ENCODE data around the gene GRIP2.
"Not testable (repeated sequence)": the region's sequence is repeated elsewhere in the genome, so short reads cannot be mapped to it uniquely, and the experiment has no call there.

Gene GRIP2

DNA sequence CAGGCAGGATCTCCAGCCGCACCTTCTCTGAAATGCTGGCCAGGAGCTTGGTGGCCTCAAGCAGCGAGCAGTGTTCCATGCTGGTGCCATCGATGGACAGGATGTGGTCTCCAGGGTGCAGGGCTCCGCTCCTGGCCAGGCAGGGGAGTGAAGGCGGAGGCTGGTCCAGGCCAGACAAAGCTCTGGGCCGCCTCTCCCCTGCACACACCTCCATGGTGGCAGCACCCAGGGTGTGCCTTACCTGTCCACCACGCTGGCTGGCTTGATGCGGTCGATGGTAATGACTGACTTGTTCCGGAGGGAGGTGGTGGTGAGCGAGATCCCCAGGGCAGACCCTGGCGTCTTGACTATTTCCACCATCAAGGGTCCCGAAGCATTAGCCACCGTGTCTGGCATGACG, 20.0 kb downstream of the GRIP2 start:
- H3K27ac ChIP-seq (ENCODE audit: low read length) = no peak overlapping the region
- no peaks in the 10 kb centered on the region for H3K27me3 ChIP-seq (ENCODE audit: control insufficient read depth, insufficient read depth, low read length)
- no peaks in the 10 kb centered on the region for H3K9me3 ChIP-seq (ENCODE audit: control insufficient read depth, insufficient read depth, low read length)
- H3K36me3 ChIP-seq (ENCODE audit: control insufficient read depth, insufficient read depth, low read length) = no peaks in the 10 kb centered on the region
- DNase-seq (ENCODE audit: low read depth, low spot score) = no peak
- WGBS (ENCODE audit: insufficient coverage, insufficient read length) = no CpG with 5 or more reads among the region's 15 CpGs
- no peak overlapping the region for H3K4me3 ChIP-seq (ENCODE audit: low read length)
- no peaks in the 10 kb centered on the region; the same call in 1 of the 2 replicates for H3K4me1 ChIP-seq (ENCODE audit: control insufficient read depth, insufficient read depth, low read length)

DNA sequence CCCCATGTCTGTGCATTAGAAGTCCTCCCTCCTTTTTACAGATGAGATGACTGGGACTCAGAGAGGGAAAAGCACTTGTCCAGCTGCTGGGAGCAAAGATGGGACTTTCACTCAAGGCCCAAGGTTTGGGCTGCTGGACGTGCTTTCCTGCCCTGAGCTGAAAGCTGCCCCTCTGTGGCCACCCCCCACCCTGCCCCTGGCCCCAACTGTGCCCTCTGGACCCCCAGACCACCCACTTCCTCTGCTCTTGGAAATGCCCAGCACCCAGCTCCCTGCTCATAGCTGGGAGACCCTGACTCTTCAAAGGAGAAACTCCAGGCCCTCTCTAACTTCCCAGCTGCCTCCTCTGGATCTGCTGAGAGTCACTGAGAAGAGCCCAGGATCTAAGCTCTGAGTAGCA, 20.7 kb downstream of the GRIP2 start:
- H3K9me3 ChIP-seq (ENCODE audit: control insufficient read depth, insufficient read depth, low read length) = no peaks in the 10 kb centered on the region
- H3K4me3 ChIP-seq (ENCODE audit: low read length) = no peak overlapping the region
- no peak overlapping the region for H3K27ac ChIP-seq (ENCODE audit: low read length)
- no peak for DNase-seq (ENCODE audit: low read depth, low spot score)
- H3K36me3 ChIP-seq (ENCODE audit: control insufficient read depth, insufficient read depth, low read length) = no peaks in the 10 kb centered on the region
- H3K27me3 ChIP-seq (ENCODE audit: control insufficient read depth, insufficient read depth, low read length) = no peaks in the 10 kb centered on the region
- H3K4me1 ChIP-seq (ENCODE audit: control insufficient read depth, insufficient read depth, low read length) = no peaks in the 10 kb centered on the region; the same call in 1 of the 2 replicates
- WGBS (ENCODE audit: insufficient coverage, insufficient read length) = no CpG with 5 or more reads among the region's 1 CpG

DNA sequence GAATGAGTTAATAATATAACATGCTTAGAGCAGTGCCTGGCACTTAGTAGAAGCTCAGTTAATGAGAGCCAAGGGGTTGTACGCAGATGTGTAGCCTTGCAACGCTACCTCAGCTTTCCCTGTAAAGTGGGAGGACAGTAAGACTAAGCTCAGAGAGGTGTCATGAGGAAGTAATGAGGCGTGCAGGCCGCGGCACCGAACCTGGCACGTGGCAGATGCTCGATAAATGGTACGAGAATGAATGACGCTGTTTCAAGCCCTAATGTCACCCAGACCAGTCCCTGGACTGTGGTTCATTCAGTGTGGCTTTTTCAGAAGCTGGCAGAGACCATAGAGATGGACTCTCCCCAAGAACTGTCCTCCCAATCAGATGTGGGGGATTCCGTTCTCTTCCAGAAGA, 21.2 kb downstream of the GRIP2 start:
- no peaks in the 10 kb centered on the region for H3K27me3 ChIP-seq (ENCODE audit: control insufficient read depth, insufficient read depth, low read length)
- WGBS (ENCODE audit: insufficient coverage, insufficient read length) = no CpG with 5 or more reads among the region's 11 CpGs
- H3K4me3 ChIP-seq (ENCODE audit: low read length) = no peak overlapping the region

DNA sequence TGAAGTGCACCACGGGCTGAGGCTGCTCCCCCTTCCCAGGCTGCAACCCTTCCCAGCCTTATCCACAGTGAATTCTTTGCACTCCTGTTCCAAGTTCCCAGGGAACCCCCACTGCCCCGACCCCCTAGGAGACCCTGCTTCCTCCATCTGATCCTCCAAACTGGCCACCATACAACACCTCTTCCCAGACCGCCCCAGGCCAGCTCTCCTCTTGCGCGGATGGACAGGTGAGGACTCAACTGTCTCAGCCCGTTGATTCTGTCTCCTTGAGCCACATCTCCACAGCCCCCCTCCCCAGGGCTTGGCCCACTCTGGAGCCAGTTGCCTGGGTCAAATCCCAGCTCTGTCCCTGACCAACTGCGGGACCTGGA, 21.7 kb downstream of the GRIP2 start:
- Histone ChIP-seq H3K4me1 (ENCODE audit: control insufficient read depth, insufficient read depth, low read length) (0 out of 2 replicates have a peak, but pooled peaks cover 1% of the 10 kb centered on the region), H3K27ac (ENCODE audit: low read length) (no peak overlapping the region), H3K9me3 (ENCODE audit: control insufficient read depth, insufficient read depth, low read length) (no peaks in the 10 kb centered on the region), H3K4me3 (ENCODE audit: low read length) (no peak overlapping the region), H3K27me3 (ENCODE audit: control insufficient read depth, insufficient read depth, low read length) (no peaks in the 10 kb centered on the region), H3K36me3 (ENCODE audit: control insufficient read depth, insufficient read depth, low read length) (no peaks in the 10 kb centered on the region)
- no CpG with 5 or more reads among the region's 7 CpGs for WGBS (ENCODE audit: insufficient coverage, insufficient read length)
- DNase-seq (ENCODE audit: low read depth, low spot score) = no peak

More for the DNA sequence above, 21.2 kb downstream of the GRIP2 start:
- Histone ChIP-seq H3K9me3 (ENCODE audit: control insufficient read depth, insufficient read depth, low read length) (no peaks in the 10 kb centered on the region), H3K27ac (ENCODE audit: low read length) (no peak overlapping the region), H3K4me1 (ENCODE audit: control insufficient read depth, insufficient read depth, low read length) (no peaks in the 10 kb centered on the region; the same call in 1 of the 2 replicates), H3K36me3 (ENCODE audit: control insufficient read depth, insufficient read depth, low read length) (no peaks in the 10 kb centered on the region)
- DNase-seq (ENCODE audit: low read depth, low spot score) = no peak

DNA sequence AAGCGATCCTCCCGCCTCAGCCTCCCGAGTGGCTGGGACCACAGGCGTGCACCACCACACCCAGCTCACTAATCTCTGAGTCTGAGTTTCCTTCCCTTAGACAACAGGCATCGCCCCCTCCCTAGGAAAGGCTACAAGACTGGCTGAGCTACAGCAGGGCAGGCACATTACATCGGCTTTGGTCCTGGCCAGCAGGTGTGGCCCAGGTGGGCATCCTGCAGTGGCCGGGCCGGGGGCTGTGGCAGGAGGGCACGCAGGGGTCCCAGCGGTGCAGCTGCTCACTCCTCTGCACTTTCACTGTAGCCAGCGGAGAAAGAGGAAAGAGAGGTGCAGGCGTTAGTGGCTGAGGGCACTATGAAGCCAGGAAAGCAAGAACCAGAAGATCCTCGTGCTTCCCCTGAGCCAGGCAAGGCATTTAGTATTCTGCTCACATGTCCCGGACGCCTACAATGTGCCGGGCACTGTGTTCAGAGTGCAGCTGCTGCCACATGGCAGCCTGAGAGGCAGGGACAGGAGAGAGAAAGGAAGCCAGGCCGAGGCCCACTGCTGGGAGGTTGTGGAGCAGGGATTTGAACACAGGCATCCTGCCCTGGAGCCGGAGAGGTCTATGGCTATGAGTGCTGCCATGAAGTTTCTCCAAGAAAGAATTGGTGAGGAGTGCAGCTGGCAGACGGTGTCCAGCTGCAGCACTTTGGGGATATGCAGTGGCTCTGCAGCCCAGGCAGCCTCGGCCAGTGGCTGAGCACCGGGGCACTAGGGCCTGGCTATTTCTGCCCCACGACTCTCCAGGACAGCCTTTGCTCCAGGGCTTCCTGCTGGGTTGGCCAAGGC, 22.3 kb downstream of the GRIP2 start:
- no peaks in the 10 kb centered on the region for H3K9me3 ChIP-seq (ENCODE audit: control insufficient read depth, insufficient read depth, low read length)
- no peaks in the 10 kb centered on the region for H3K27me3 ChIP-seq (ENCODE audit: control insufficient read depth, insufficient read depth, low read length)

DNA sequence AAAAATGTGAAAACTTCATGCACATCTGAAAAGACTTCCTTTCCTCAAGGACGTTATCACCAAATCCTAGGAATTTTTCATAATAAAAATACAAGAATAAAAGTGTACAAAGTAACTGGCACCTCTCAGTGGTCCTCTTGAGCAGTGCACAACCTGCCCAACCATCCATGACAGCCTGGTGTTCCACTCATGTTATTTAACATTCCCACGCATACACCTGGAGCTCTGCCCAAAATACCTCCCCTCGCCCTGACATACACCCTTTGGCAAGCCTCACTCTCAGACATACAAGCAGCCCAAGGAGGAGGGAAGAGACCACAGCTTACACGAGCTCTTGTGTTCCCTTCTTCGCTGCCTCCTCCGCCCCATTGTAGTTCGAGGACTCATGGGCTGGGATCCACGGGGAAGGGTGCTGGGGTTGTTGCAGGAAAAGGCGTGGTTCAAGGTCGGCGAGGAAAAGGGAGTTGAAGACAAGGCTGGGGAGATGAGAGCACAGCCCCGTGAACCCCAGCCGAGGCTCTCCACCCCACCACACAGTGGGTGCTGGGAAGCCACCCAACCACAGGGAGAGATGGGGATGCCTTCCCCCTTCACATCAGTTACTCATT, 23.3 kb downstream of the GRIP2 start:
- no peak for DNase-seq (ENCODE audit: low read depth, low spot score)
- no peak overlapping the region for H3K4me3 ChIP-seq (ENCODE audit: low read length)
- H3K4me1 ChIP-seq (ENCODE audit: control insufficient read depth, insufficient read depth, low read length) = 0 out of 2 replicates have a peak, but pooled peaks cover 1% of the 10 kb centered on the region
- H3K36me3 ChIP-seq (ENCODE audit: control insufficient read depth, insufficient read depth, low read length) = no peaks in the 10 kb centered on the region
- no peak overlapping the region for H3K27ac ChIP-seq (ENCODE audit: low read length)
- WGBS (ENCODE audit: insufficient coverage, insufficient read length) = no CpG with 5 or more reads among the region's 13 CpGs
- no peaks in the 10 kb centered on the region for H3K9me3 ChIP-seq (ENCODE audit: control insufficient read depth, insufficient read depth, low read length)
- no peaks in the 10 kb centered on the region for H3K27me3 ChIP-seq (ENCODE audit: control insufficient read depth, insufficient read depth, low read length)

More for the DNA sequence above, 22.3 kb downstream of the GRIP2 start:
- Histone ChIP-seq H3K4me3 (ENCODE audit: low read length) (no peak overlapping the region), H3K36me3 (ENCODE audit: control insufficient read depth, insufficient read depth, low read length) (no peaks in the 10 kb centered on the region), H3K4me1 (ENCODE audit: control insufficient read depth, insufficient read depth, low read length) (0 out of 2 replicates have a peak, but pooled peaks cover 1% of the 10 kb centered on the region), H3K27ac (ENCODE audit: low read length) (no peak overlapping the region)
- no peak for DNase-seq (ENCODE audit: low read depth, low spot score)
- WGBS (ENCODE audit: insufficient coverage, insufficient read length) = no CpG with 5 or more reads among the region's 22 CpGs

DNA sequence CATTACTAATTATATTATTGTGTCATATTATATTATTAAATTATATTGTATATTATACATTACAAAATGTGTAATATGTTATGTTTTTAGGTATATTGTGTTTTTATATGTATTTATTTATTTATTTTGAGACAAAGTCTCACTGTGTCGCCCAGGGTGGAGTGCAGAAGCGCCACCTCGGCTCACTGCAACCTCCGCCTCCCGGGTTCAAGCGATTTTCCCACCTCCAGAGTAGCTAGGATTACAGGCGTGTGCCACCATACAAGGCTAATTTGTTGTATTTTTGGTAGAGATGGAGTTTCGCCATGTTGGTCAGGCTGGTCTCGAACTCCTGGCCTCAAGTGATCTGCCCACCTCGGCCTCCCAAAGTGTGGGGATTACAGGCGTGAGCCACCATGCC, 24.6 kb downstream of the GRIP2 start:
- not testable (repeated sequence) for H3K4me3 ChIP-seq (ENCODE audit: low read length); H3K27me3 ChIP-seq (ENCODE audit: control insufficient read depth, insufficient read depth, low read length); H3K4me1 ChIP-seq (ENCODE audit: control insufficient read depth, insufficient read depth, low read length); H3K36me3 ChIP-seq (ENCODE audit: control insufficient read depth, insufficient read depth, low read length); H3K9me3 ChIP-seq (ENCODE audit: control insufficient read depth, insufficient read depth, low read length); DNase-seq (ENCODE audit: low read depth, low spot score); H3K27ac ChIP-seq (ENCODE audit: low read length)
- WGBS (ENCODE audit: insufficient coverage, insufficient read length) = no CpG with 5 or more reads among the region's 11 CpGs

DNA sequence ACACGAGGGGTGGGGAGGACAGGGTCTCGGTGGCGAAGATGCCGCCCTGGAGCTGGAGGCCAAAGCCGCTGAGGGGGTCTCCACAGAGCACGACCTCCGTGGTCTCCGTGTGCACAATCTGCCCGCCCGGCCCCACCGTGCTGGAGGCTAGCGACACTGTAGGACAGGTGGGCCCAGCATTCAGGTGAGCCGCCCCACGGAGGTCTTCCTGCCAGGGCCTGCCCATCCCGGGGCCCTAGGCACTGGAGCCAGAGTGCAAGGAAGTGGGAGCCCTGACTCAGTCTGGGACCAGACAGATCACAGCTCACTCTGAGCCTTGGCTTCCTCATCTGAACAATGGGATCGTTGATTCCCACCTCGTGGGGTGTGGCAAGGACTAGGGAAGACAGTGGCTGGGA, 25.8 kb downstream of the GRIP2 start:
- H3K27ac ChIP-seq (ENCODE audit: low read length) = no peak overlapping the region
- H3K36me3 ChIP-seq (ENCODE audit: control insufficient read depth, insufficient read depth, low read length) = no peaks in the 10 kb centered on the region
- H3K9me3 ChIP-seq (ENCODE audit: control insufficient read depth, insufficient read depth, low read length) = no peaks in the 10 kb centered on the region
- H3K27me3 ChIP-seq (ENCODE audit: control insufficient read depth, insufficient read depth, low read length) = no peaks in the 10 kb centered on the region
- peaks cover 3% of the 10 kb centered on the region; the same call in 1 of the 2 replicates for H3K4me1 ChIP-seq (ENCODE audit: control insufficient read depth, insufficient read depth, low read length)
- no CpG with 5 or more reads among the region's 17 CpGs for WGBS (ENCODE audit: insufficient coverage, insufficient read length)
- no peak overlapping the region for H3K4me3 ChIP-seq (ENCODE audit: low read length)
- no peak for DNase-seq (ENCODE audit: low read depth, low spot score)

DNA sequence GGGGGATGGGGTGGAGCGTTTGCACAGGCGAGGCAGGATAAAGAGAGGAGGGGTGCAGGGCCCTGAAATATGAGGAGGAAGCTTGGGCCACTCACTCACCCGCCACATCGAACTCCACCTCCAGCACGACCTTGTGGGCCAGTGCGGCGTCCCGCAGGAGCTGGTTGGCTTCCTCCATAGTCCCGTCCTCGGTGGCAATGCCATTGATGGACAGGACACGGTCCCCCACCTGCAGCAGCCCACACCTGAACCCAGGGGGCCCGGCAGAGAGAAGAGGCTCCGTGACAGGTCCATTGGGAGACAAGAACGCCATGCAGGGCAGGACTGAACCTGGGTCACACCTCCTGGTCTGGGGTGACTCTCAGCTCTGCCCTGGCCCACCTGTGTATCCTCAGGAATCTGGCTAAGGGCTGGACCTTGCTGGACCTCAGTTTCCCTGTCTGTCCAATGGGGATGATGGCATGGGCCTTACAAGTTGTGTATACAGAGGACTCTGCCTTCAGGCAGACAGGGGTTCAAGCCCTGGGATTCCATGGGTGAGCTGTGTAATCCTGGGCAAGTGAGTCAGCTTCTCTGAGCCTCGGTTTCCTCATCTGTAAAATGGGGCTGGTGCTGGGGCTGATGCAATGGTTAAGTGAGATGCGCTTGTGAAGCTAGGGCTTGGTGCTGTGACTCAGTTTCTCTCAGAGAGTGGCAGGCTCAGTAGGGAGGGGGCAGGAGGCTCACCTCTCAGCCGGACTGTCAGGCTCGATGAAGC, 26.4 kb downstream of the GRIP2 start:
- H3K27me3 ChIP-seq (ENCODE audit: control insufficient read depth, insufficient read depth, low read length) = no peaks in the 10 kb centered on the region
- no peak overlapping the region for H3K4me3 ChIP-seq (ENCODE audit: low read length)
- no peak overlapping the region for H3K27ac ChIP-seq (ENCODE audit: low read length)
- DNase-seq (ENCODE audit: low read depth, low spot score) = no peak
- H3K4me1 ChIP-seq (ENCODE audit: control insufficient read depth, insufficient read depth, low read length) = peaks cover 5% of the 10 kb centered on the region; the same call in 1 of the 2 replicates
- no CpG with 5 or more reads among the region's 18 CpGs for WGBS (ENCODE audit: insufficient coverage, insufficient read length)
- no peaks in the 10 kb centered on the region for H3K36me3 ChIP-seq (ENCODE audit: control insufficient read depth, insufficient read depth, low read length)
- H3K9me3 ChIP-seq (ENCODE audit: control insufficient read depth, insufficient read depth, low read length) = no peaks in the 10 kb centered on the region

DNA sequence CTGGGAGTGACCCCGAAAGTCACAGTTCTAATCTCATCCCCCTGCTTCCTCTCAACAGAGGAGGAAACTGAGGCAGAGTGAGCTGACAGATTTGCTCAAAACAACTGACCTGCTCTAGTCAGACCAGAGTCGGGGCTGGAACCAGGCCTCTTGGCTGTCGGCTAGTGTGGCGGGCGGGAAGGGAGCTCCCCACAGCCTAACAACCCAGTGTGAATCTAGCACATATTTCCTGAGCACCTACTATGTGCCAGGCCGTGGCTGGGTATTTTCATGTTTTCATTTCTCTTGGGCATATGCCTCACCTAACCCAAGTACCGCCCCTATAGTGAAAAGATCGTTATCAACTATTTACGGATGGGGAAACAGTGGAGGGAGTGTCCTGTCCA, 27.2 kb downstream of the GRIP2 start:
- Histone ChIP-seq H3K27ac (ENCODE audit: low read length) (no peak overlapping the region), H3K27me3 (ENCODE audit: control insufficient read depth, insufficient read depth, low read length) (no peaks in the 10 kb centered on the region), H3K36me3 (ENCODE audit: control insufficient read depth, insufficient read depth, low read length) (no peaks in the 10 kb centered on the region), H3K4me3 (ENCODE audit: low read length) (no peak overlapping the region), H3K4me1 (ENCODE audit: control insufficient read depth, insufficient read depth, low read length) (peaks cover 5% of the 10 kb centered on the region; the same call in 1 of the 2 replicates), H3K9me3 (ENCODE audit: control insufficient read depth, insufficient read depth, low read length) (no peaks in the 10 kb centered on the region)
- no peak for DNase-seq (ENCODE audit: low read depth, low spot score)
- no CpG with 5 or more reads among the region's 9 CpGs for WGBS (ENCODE audit: insufficient coverage, insufficient read length)

Measured in iPS DF 6.9 (cell line).